Measurements from ENCODE around the gene RAB31. TPM values are rescaled to one million over a fixed set of nuclear protein-coding genes. Genes with fewer than 3 reads are reported as not detected.

RAB31 gene
- total RNA-seq, 2 donors from 2014 or later: 4.7 to 16.0 TPM

DNA sequence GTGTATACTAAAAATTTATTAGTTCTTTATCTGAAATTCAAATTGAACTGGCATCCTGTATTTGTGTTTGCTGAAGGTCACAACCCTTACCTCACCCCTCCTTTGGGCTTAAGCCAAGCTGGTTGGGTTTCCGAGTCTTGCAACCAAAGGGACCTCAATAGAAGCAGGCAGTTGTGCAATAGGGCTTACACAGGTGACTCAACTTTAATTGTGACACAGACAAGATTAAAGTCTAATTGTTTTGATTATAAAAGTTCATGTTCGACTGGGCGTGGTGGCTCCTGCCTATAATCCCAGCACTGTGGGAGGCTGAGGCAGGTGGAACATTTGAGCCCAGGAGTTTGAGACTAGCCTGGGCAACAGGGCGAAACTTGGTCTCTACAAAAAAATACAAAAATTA is 71.5 kb downstream of the RAB31 start:
- Histone ChIP-seq H3K9ac (ENCODE audit: low read depth in 2 of 2, low read length in 2 of 2) (no peak overlapping the region), H3K9me3 (no peaks in the 10 kb centered on the region), H3K4me1 (no peaks in the 10 kb centered on the region), H3K36me3 (no peaks in the 10 kb centered on the region), H3K4me3 (no peak overlapping the region), H3K27me3 (no peaks in the 10 kb centered on the region), H3K27ac (no peak overlapping the region)
- TF ChIP-seq, protein P1, sequence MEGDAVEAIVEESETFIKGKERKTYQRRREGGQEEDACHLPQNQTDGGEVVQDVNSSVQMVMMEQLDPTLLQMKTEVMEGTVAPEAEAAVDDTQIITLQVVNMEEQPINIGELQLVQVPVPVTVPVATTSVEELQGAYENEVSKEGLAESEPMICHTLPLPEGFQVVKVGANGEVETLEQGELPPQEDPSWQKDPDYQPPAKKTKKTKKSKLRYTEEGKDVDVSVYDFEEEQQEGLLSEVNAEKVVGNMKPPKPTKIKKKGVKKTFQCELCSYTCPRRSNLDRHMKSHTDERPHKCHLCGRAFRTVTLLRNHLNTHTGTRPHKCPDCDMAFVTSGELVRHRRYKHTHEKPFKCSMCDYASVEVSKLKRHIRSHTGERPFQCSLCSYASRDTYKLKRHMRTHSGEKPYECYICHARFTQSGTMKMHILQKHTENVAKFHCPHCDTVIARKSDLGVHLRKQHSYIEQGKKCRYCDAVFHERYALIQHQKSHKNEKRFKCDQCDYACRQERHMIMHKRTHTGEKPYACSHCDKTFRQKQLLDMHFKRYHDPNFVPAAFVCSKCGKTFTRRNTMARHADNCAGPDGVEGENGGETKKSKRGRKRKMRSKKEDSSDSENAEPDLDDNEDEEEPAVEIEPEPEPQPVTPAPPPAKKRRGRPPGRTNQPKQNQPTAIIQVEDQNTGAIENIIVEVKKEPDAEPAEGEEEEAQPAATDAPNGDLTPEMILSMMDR (IDR thresholded peaks at IDR 0.05): no peak
- peak; percentile 52 for DNase-seq
- intact Hi-C loops (cut with DNase I): no loop called here

DNA sequence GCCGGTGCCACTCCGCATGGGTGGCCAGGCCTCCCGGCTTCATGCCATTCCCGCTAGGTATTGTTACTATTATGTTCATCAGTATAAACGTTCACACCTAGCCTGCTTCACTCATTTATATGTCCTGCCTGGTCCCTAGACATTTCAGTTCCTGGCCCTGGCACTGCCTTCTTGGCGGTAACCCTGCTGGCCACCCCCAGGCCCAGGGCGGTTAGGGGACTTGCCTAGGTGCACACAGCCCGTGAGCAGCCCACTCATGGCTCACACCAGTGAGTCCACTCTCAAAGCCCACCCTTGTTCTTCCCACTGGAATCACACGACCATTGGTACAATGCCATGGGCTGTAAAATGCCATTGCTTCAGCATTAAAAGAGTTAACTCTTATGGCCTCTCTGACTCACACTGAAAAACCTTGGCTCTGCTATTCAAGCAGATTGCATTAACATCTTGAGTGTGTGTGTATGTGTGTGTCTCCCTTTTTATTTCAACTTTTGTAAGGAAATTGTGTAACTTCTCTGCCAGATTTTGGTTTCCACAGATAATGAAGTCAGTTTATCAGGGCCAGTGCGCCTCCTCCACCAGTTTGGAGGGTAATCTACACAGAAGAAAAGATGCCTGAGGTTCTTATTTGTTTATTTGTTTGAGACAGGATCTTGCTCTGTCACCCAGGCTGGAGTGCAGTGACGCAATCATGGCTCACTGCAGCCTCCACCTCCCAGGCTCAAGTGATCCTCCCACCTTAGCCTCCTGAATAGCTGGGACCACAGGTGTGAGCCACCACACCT is 74.2 kb downstream of the RAB31 start:
- intact Hi-C loops (cut with DNase I): no loop called here
- Histone ChIP-seq H3K27me3 (no peaks in the 10 kb centered on the region), H3K9me3 (no peaks in the 10 kb centered on the region), H3K36me3 (no peaks in the 10 kb centered on the region), H3K9ac (ENCODE audit: low read depth in 2 of 2, low read length in 2 of 2) (no peak overlapping the region), H3K27ac (no peak overlapping the region), H3K4me1 (no peaks in the 10 kb centered on the region), H3K4me3 (no peak overlapping the region)
- TF ChIP-seq, protein P1 (IDR thresholded peaks at IDR 0.05): no peak
- DNase-seq: no peak

DNA sequence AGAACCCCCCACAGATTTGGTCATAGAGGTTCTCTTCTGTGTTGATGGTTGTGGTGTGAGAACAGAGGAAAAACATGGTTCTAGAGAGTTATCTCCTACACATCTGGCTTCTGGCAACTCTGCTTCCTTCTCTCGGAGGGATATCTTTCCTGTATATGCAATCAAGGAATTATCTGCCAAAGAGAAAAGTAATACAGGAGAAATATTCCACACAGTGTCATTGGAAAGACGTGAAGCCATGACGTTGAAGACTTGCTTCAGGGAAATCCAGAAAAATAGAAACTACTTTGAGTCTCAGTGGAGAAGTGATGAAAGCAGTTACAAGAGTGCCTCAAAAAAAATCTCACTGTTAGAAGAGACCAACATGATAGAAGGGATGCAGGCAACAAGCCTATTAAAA is 78.5 kb downstream of the RAB31 start:
- no peak for DNase-seq
- TF ChIP-seq, protein P1 (IDR thresholded peaks at IDR 0.05): no peak
- Histone ChIP-seq H3K4me3 (no peak overlapping the region), H3K27me3 (no peaks in the 10 kb centered on the region), H3K27ac (no peak overlapping the region), H3K9ac (ENCODE audit: low read depth in 2 of 2, low read length in 2 of 2) (no peak overlapping the region), H3K4me1 (no peaks in the 10 kb centered on the region), H3K9me3 (no peaks in the 10 kb centered on the region), H3K36me3 (no peaks in the 10 kb centered on the region)
- intact Hi-C loops (cut with DNase I): no loop called here

DNA sequence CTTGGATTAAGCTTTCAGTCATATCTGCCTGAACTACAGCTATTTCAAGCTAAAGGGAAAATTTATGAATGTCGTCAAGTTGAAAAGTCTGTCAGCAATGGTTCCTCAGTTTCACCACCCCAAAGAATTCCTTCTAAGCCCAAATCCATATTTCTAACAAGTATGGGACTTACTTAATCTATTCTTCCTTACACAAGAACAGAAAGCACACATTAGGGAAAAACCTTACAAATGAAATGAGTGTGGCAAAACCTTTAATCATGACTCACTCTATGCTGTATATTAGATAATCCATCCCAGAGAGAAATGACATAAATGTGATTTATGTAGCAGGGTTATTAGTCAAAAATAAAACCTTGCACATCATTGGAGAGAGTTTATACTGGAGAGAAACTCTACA is 78.9 kb downstream of the RAB31 start:
- TF ChIP-seq, protein P1 (IDR thresholded peaks at IDR 0.05): no peak
- no peak for DNase-seq
- Histone ChIP-seq H3K27ac (no peak overlapping the region), H3K4me3 (no peak overlapping the region), H3K4me1 (no peaks in the 10 kb centered on the region), H3K36me3 (no peaks in the 10 kb centered on the region), H3K9ac (ENCODE audit: low read depth in 2 of 2, low read length in 2 of 2) (no peak overlapping the region), H3K27me3 (no peaks in the 10 kb centered on the region), H3K9me3 (no peaks in the 10 kb centered on the region)
- intact Hi-C loops (cut with DNase I): no loop called here

DNA sequence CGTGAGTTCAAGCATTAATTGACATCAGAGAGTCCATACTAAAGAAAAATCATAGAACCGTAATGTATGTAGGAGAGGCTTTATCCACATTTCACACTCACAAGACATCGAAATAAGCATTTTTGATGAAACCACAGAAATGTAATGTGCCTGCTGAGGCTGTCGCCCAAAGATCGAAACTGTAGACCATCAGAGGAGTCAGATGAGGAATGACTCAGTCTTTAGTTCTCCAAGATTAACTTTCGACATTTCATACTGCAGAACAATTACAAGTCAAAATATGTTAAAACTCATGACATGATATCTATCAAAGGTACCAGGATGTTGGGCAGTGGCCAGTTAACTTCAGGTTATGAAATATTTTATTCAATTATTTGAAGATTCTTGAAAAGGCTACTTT is 79.6 kb downstream of the RAB31 start:
- no peaks in the 10 kb centered on the region for H3K27me3 ChIP-seq
- no peaks in the 10 kb centered on the region for H3K9me3 ChIP-seq
- H3K4me3 ChIP-seq: no peak overlapping the region
- H3K27ac ChIP-seq: no peak overlapping the region
- intact Hi-C loops (cut with DNase I): no loop called here
- H3K36me3 ChIP-seq: no peaks in the 10 kb centered on the region
- no peak overlapping the region for H3K9ac ChIP-seq (ENCODE audit: low read depth in 2 of 2, low read length in 2 of 2)
- TF ChIP-seq, protein P1 (IDR thresholded peaks at IDR 0.05): no peak
- DNase-seq: no peak
- no peaks in the 10 kb centered on the region for H3K4me1 ChIP-seq

Measured in colonic mucosa (tissue), 4 donors.